ENCODE measurements around the gene CPED1. TPM values are rescaled to one million over a fixed set of nuclear protein-coding genes. Genes with fewer than 3 reads are reported as not detected.

CPED1 gene
- polyA plus RNA-seq, 1 donor from 2014 or later = not detected

- Histone ChIP-seq H4K20me1 (ENCODE audit: insufficient read depth) (no peaks in the 10 kb centered on the region), H3F3A (ENCODE audit: insufficient read depth, low read length, poor library complexity, severe bottlenecking) (no peaks in the 10 kb centered on the region), H3K9ac (ENCODE audit: low read length) (no peak overlapping the region), H3K4me3 (ENCODE audit: low read length) (no peak overlapping the region), H3K27me3 (ENCODE audit: insufficient read depth, low read depth, low read length) (peaks cover 8% of the 10 kb centered on the region), H3K79me2 (replicated peaks; ENCODE audit: insufficient read depth, low read length) (no peaks in the 10 kb centered on the region), H2AFZ (ENCODE audit: low read depth, low read length) (no peak overlapping the region), H3K27ac (ENCODE audit: low read length) (no peak overlapping the region), H3K9me3 (ENCODE audit: low read length) (no peaks in the 10 kb centered on the region), H3K36me3 (ENCODE audit: insufficient read depth, low read length) (no peaks in the 10 kb centered on the region), H3K4me2 (ENCODE audit: low read length) (no peak overlapping the region), H3K9me2 (ENCODE audit: insufficient read depth, low read length) (no peaks in the 10 kb centered on the region)
- TF ChIP-seq RAD21 (conservative IDR thresholded peaks at IDR 0.05) = no peak
- TF ChIP-seq TAF1 (IDR thresholded peaks at IDR 0.05; ENCODE audit: low read depth) = no peak
- no peak for TF ChIP-seq POLR2AphosphoS5 (IDR thresholded peaks at IDR 0.05)
- no peak for TF ChIP-seq EP300 (conservative IDR thresholded peaks at IDR 0.05; ENCODE audit: poor library complexity, severe bottlenecking)
- no peak for TF ChIP-seq CTCF (IDR thresholded peaks at IDR 0.05; ENCODE audit: poor library complexity, severe bottlenecking)
- TF ChIP-seq MXI1 (conservative IDR thresholded peaks at IDR 0.05; ENCODE audit: poor library complexity, severe bottlenecking) = no peak
- no peak for TF ChIP-seq EZH2 (IDR thresholded peaks at IDR 0.05; ENCODE audit: borderline replicate concordance, insufficient read depth, low read length, poor library complexity, severe bottlenecking)
- no peak for TF ChIP-seq SMC3 (conservative IDR thresholded peaks at IDR 0.05; ENCODE audit: poor library complexity)
- TF ChIP-seq REST (IDR thresholded peaks at IDR 0.05; ENCODE audit: borderline replicate concordance) = no peak
Measured at GRCh38 chr7:120985839-120986238, 2.7 kb upstream of the CPED1 start.

- Histone ChIP-seq H2AFZ (ENCODE audit: low read depth, low read length) (no peak overlapping the region), H3K9ac (ENCODE audit: low read length) (no peak overlapping the region), H3K27ac (ENCODE audit: low read length) (no peak overlapping the region), H4K20me1 (ENCODE audit: insufficient read depth) (no peaks in the 10 kb centered on the region), H3K36me3 (ENCODE audit: insufficient read depth, low read length) (no peaks in the 10 kb centered on the region), H3K9me2 (ENCODE audit: insufficient read depth, low read length) (no peaks in the 10 kb centered on the region), H3K79me2 (replicated peaks; ENCODE audit: insufficient read depth, low read length) (no peaks in the 10 kb centered on the region), H3F3A (ENCODE audit: insufficient read depth, low read length, poor library complexity, severe bottlenecking) (no peaks in the 10 kb centered on the region), H3K4me3 (ENCODE audit: low read length) (no peak overlapping the region), H3K9me3 (ENCODE audit: low read length) (no peaks in the 10 kb centered on the region), H3K27me3 (ENCODE audit: insufficient read depth, low read depth, low read length) (peaks cover 8% of the 10 kb centered on the region), H3K4me2 (ENCODE audit: low read length) (no peak overlapping the region)
- no peak for TF ChIP-seq EZH2 (IDR thresholded peaks at IDR 0.05; ENCODE audit: borderline replicate concordance, insufficient read depth, low read length, poor library complexity, severe bottlenecking)
- no peak for TF ChIP-seq TAF1 (IDR thresholded peaks at IDR 0.05; ENCODE audit: low read depth)
- no peak for TF ChIP-seq RAD21 (conservative IDR thresholded peaks at IDR 0.05)
- TF ChIP-seq EP300 (conservative IDR thresholded peaks at IDR 0.05; ENCODE audit: poor library complexity, severe bottlenecking) = no peak
- no peak for TF ChIP-seq REST (IDR thresholded peaks at IDR 0.05; ENCODE audit: borderline replicate concordance)
- no peak for TF ChIP-seq POLR2AphosphoS5 (IDR thresholded peaks at IDR 0.05)
- no peak for TF ChIP-seq SMC3 (conservative IDR thresholded peaks at IDR 0.05; ENCODE audit: poor library complexity)
- TF ChIP-seq MXI1 (conservative IDR thresholded peaks at IDR 0.05; ENCODE audit: poor library complexity, severe bottlenecking) = no peak
- TF ChIP-seq CTCF (IDR thresholded peaks at IDR 0.05; ENCODE audit: poor library complexity, severe bottlenecking) = no peak
Measured at GRCh38 chr7:120986650-120987049, 1.9 kb upstream of the CPED1 start.
